GM23248 (cell line): ENCODE data around the gene NCK2. TPM values are rescaled to one million over a fixed set of nuclear protein-coding genes. Genes with fewer than 3 reads are reported as not detected.

Source experiments
- DNase-seq: peaks from one replicate; pipeline ENCODE4 v3.0.0-alpha.2; 2015
- H2AFZ ChIP-seq: fragments of 200-600 bp; sonication (generic); 2 replicates; pipeline ENCODE4 v1.6.1; 2016; ENCODE audit warnings: antibody characterized with exemption
- H3F3A ChIP-seq: fragments of 200-600 bp; sonication (generic); 2 replicates; pipeline ENCODE4 v1.6.1; 2016; ENCODE audit warnings: mild to moderate bottlenecking, antibody characterized with exemption, mixed run types; ENCODE audit not compliant: insufficient read depth
- H3K27ac ChIP-seq: fragments of 200-600 bp; sonication (generic); 2 replicates; pipeline ENCODE4 v1.5.1; 2016; ENCODE audit warnings: mild to moderate bottlenecking
- H3K27me3 ChIP-seq: fragments of 200-600 bp; sonication (generic); replicated peaks from 2 replicates; pipeline ENCODE4 v1.6.1; 2016; ENCODE audit warnings: mild to moderate bottlenecking; ENCODE audit not compliant: insufficient read depth
- H3K36me3 ChIP-seq: fragments of 200-600 bp; sonication (generic); 2 replicates; pipeline ENCODE4 v1.6.1; 2016; ENCODE audit warnings: low read depth, mild to moderate bottlenecking
- H3K4me1 ChIP-seq: fragments of 200-600 bp; sonication (generic); 2 replicates; pipeline ENCODE4 v1.6.1; 2016; ENCODE audit warnings: mild to moderate bottlenecking; ENCODE audit not compliant: insufficient read depth
- H3K4me2 ChIP-seq: fragments of 200-600 bp; sonication (generic); one replicate; pipeline ENCODE4 v1.6.1; 2016; ENCODE audit warnings: mild to moderate bottlenecking; ENCODE audit not compliant: unreplicated experiment
- H3K4me3 ChIP-seq: fragments of 200-600 bp; sonication (generic); 2 replicates; pipeline ENCODE4 v1.5.1; 2016; ENCODE audit warnings: mild to moderate bottlenecking
- H3K79me2 ChIP-seq: fragments of 200-600 bp; sonication (generic); 2 replicates; pipeline ENCODE4 v1.6.1; 2016; ENCODE audit warnings: mild to moderate bottlenecking; ENCODE audit not compliant: insufficient read depth
- H3K9ac ChIP-seq: fragments of 200-600 bp; sonication (generic); 2 replicates; pipeline ENCODE4 v1.6.1; 2016; ENCODE audit warnings: mild to moderate bottlenecking
- H3K9me2 ChIP-seq: fragments of 200-600 bp; sonication (generic); 2 replicates; pipeline ENCODE4 v1.6.1; 2016; ENCODE audit warnings: mixed run types, mild to moderate bottlenecking, moderate library complexity; ENCODE audit not compliant: insufficient read depth
- H3K9me3 ChIP-seq: fragments of 200-600 bp; sonication (generic); one replicate; pipeline ENCODE4 v1.6.1; 2017; ENCODE audit warnings: low read depth
- H4K20me1 ChIP-seq: fragments of 200-600 bp; sonication (generic); 2 replicates; pipeline ENCODE4 v1.6.0; 2016; ENCODE audit not compliant: insufficient read depth
- EZH2 ChIP-seq: fragments of 200-600 bp; sonication (generic); IDR thresholded peaks from 2 replicates; pipeline ENCODE4 v1.6.1; 2018; ENCODE audit warnings: antibody characterized with exemption, mild to moderate bottlenecking; ENCODE audit not compliant: insufficient read depth, poor library complexity, severe bottlenecking
- EZH2phosphoT487 ChIP-seq: fragments of 200-600 bp; sonication (generic); IDR thresholded peaks from 2 replicates; pipeline ENCODE4 v1.6.1; 2018; ENCODE audit warnings: antibody characterized with exemption, moderate library complexity, mild to moderate bottlenecking, low read depth; ENCODE audit not compliant: insufficient read depth
- WGBS, 2 experiments: methylation state at CpG; one replicate each; pipeline ENCODE4 v1.1.6; 2015 to 2017; ENCODE audit warnings: low lambda C conversion rate in 2 of 2, low coverage in 1 of 2; ENCODE audit errors: missing lambda C conversion rate in 2 of 2; 5-methylcytosine and 5-hydroxymethylcytosine counted together
- in situ Hi-C: fragments of 300-500 bp; cut with MboI; formaldehyde crosslinking; loops from 2 replicates; pipeline ENCODE4 v1.15.0; 2020
- polyA plus RNA-seq: library from polyadenylated mRNA; unstranded; fragments of >200 nt; fragmentation: Nextera tagmentation; extraction: Ambion mirVana; gene quantifications from 2 replicates; pipeline ENCODE4 v1.2.1, GENCODE V29; 2016
- total RNA-seq: library from RNA; depleted of rRNA; stranded (reverse); fragments of >200 nt; shearing (Covaris generic); gene quantifications from 2 replicates; pipeline ENCODE4 v1.2.3, GENCODE V29; 2014

NCK2 gene
- total and polyA plus RNA-seq, 2 experiments from 2014 or later = 5.1 to 25.2 TPM

GRCh38 chr2:105876191-105876590, 131.5 kb downstream of the NCK2 start:
- Histone ChIP-seq H3K27ac (no peak overlapping the region), H3K4me3 (no peak overlapping the region), H3K9me3 (no peaks in the 10 kb centered on the region), H3K79me2 (0 out of 2 replicates have a peak, but pooled peaks cover 3% of the 10 kb centered on the region), H3F3A (no peaks in the 10 kb centered on the region), H3K9ac (no peak overlapping the region), H3K4me1 (peaks cover 9% of the 10 kb centered on the region), H3K36me3 (no peaks in the 10 kb centered on the region), H3K9me2 (no peaks in the 10 kb centered on the region), H3K4me2 (no peak overlapping the region), H4K20me1 (no peaks in the 10 kb centered on the region; the same call in 1 of the 2 replicates), H2AFZ (no peak overlapping the region), H3K27me3 (no peaks in the 10 kb centered on the region)
- TF ChIP-seq EZH2 (no peak), EZH2phosphoT487 (no peak)
- no peak for DNase-seq
- in situ Hi-C loops = no loop called here
- WGBS, 2 experiments = 96 to 98% methylated on average over 4 of the region's 4 CpGs

DNA sequence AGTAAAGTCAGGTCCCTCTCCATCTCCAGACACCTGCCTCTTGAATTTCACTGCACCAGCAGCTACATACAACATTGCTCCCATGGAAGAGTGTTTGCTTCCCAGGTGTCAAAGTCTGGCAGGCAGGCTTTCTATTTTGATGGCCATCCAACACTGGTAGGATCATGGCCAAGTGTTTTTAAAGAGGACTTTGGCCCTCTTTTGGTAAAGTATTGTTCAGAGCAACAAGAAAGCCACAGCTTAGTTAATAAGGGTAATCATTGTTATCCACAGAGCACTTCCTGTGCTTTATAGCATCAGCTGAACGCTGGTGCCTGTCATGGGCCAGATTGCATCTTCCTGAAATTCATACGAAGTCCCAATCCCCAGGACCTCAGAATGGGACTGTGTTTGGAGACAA, 133.2 kb downstream of the NCK2 start:
- no peak overlapping the region for H3K9ac ChIP-seq
- no peaks in the 10 kb centered on the region; the same call in 1 of the 2 replicates for H4K20me1 ChIP-seq
- no peaks in the 10 kb centered on the region for H3K36me3 ChIP-seq
- no peaks in the 10 kb centered on the region for H3K9me2 ChIP-seq
- no peaks in the 10 kb centered on the region for H3K27me3 ChIP-seq
- H3K4me1 ChIP-seq = peaks cover 9% of the 10 kb centered on the region
- in situ Hi-C loops = no loop called here
- 87 to 93% methylated on average over 2 of the region's 2 CpGs for WGBS, 2 experiments
- no peak overlapping the region for H3K27ac ChIP-seq
- H3K4me2 ChIP-seq = no peak overlapping the region
- H3K79me2 ChIP-seq = no peaks in the 10 kb centered on the region
- no peak overlapping the region for H3K4me3 ChIP-seq
- DNase-seq = no peak
- no peaks in the 10 kb centered on the region for H3K9me3 ChIP-seq
- H2AFZ ChIP-seq = no peak overlapping the region
- TF ChIP-seq EZH2 (no peak), EZH2phosphoT487 (no peak)
- no peaks in the 10 kb centered on the region for H3F3A ChIP-seq

DNA sequence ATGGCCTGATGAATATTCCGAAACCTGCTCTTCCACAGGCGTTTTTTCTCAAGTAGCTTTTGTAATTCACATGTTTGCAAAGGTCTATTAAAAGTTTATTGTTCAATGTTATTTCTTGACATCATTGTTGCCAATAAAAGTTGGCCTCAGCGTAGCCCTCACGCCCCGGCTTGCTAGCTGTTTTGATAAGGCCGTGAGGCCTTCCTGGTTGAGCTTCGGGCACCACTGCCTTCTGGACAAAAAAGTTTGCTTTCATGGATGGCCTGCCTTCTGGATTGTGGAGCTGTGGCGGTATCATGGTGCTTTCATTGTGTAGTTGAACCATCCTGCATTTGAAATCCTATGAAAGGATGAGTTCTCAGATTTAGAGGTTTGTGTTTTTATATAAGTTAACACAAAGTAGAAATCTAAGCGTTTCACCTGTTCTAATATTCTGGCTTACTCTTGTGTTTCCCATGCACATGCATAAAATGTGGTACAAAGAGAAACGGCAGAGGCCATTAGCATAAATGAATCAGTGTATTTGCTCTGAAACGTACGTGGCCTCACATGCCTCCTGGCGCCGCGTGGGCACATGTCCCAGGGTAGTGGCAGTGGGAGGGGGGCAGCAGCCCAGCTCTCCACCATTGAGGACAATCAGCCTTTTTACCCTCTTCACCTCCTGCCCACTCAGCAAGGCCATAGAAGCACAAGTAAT, 134.5 kb downstream of the NCK2 start:
- Histone ChIP-seq H3K9me3 (no peaks in the 10 kb centered on the region), H3K79me2 (0 out of 2 replicates have a peak, but pooled peaks cover 5% of the 10 kb centered on the region), H3K9ac (no peak overlapping the region), H3K4me3 (no peak overlapping the region), H3K36me3 (no peaks in the 10 kb centered on the region), H3K27ac (no peak overlapping the region), H3K27me3 (no peaks in the 10 kb centered on the region), H3K9me2 (no peaks in the 10 kb centered on the region), H3K4me1 (no peaks in the 10 kb centered on the region), H3K4me2 (no peak overlapping the region), H4K20me1 (no peaks in the 10 kb centered on the region; the same call in 1 of the 2 replicates), H3F3A (no peaks in the 10 kb centered on the region), H2AFZ (no peak overlapping the region)
- no peak for DNase-seq
- WGBS, 2 experiments = 97 to 99% methylated on average over 15 of the region's 15 CpGs
- in situ Hi-C loops = no loop called here
- TF ChIP-seq EZH2phosphoT487 = no peak
- no peak for TF ChIP-seq EZH2

GRCh38 chr2:105879803-105880300, 135.1 kb downstream of the NCK2 start:
- H3K4me2 ChIP-seq = no peak overlapping the region
- in situ Hi-C loops = no loop called here
- no peaks in the 10 kb centered on the region for H3K36me3 ChIP-seq
- no peaks in the 10 kb centered on the region for H3K27me3 ChIP-seq
- H4K20me1 ChIP-seq = no peaks in the 10 kb centered on the region; the same call in 1 of the 2 replicates
- no peak overlapping the region for H3K4me3 ChIP-seq
- 98% methylated on average over 6 of the region's 6 CpGs for WGBS, 2 experiments
- peaks cover 9% of the 10 kb centered on the region; the same call in 1 of the 2 replicates for H3K79me2 ChIP-seq
- no peaks in the 10 kb centered on the region for H3K4me1 ChIP-seq
- no peaks in the 10 kb centered on the region for H3F3A ChIP-seq
- TF ChIP-seq EZH2 (no peak), EZH2phosphoT487 (no peak)
- no peaks in the 10 kb centered on the region for H3K9me2 ChIP-seq
- H3K9me3 ChIP-seq = no peaks in the 10 kb centered on the region
- DNase-seq = no peak
- H3K27ac ChIP-seq = no peak overlapping the region
- H2AFZ ChIP-seq = no peak overlapping the region
- no peak overlapping the region for H3K9ac ChIP-seq
